ENCODE measurements around the gene ERGIC3.

- TF ChIP-seq ZNF302 (tag by site-specific recombination; IDR thresholded peaks at IDR 0.05; ENCODE audit: low read depth) (no peak), ZNF350 (tag by site-specific recombination; IDR thresholded peaks at IDR 0.05) (no peak), CTCF (tag by site-specific recombination; IDR thresholded peaks at IDR 0.05) (no peak), GLIS2 (tag by site-specific recombination; IDR thresholded peaks at IDR 0.05) (no peak), ZNF121 (tag by site-specific recombination; IDR thresholded peaks at IDR 0.05) (no peak), ZNF211 (tag by site-specific recombination; IDR thresholded peaks at IDR 0.05; ENCODE audit: low read depth) (no peak), ZNF623 (tag by site-specific recombination; IDR thresholded peaks at IDR 0.05) (no peak)
- TF ChIP-seq, protein P1, sequence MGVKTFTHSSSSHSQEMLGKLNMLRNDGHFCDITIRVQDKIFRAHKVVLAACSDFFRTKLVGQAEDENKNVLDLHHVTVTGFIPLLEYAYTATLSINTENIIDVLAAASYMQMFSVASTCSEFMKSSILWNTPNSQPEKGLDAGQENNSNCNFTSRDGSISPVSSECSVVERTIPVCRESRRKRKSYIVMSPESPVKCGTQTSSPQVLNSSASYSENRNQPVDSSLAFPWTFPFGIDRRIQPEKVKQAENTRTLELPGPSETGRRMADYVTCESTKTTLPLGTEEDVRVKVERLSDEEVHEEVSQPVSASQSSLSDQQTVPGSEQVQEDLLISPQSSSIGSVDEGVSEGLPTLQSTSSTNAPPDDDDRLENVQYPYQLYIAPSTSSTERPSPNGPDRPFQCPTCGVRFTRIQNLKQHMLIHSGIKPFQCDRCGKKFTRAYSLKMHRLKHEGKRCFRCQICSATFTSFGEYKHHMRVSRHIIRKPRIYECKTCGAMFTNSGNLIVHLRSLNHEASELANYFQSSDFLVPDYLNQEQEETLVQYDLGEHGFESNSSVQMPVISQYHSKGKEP (tag by site-specific recombination; IDR thresholded peaks at IDR 0.05) = no peak
Observed at GRCh38 chr20:35563834-35564233, 22.0 kb downstream of the ERGIC3 start.

Measured in HEK293 (cell line).